ENCODE measurements around the gene KBTBD2. TPM values are rescaled to one million over a fixed set of nuclear protein-coding genes. Genes with fewer than 3 reads are reported as not detected.

The KBTBD2 gene
- total and polyA plus RNA-seq, 2 of the 4 experiments (the other 2 are of a cell fraction): 13.2 to 32.3 TPM

DNA sequence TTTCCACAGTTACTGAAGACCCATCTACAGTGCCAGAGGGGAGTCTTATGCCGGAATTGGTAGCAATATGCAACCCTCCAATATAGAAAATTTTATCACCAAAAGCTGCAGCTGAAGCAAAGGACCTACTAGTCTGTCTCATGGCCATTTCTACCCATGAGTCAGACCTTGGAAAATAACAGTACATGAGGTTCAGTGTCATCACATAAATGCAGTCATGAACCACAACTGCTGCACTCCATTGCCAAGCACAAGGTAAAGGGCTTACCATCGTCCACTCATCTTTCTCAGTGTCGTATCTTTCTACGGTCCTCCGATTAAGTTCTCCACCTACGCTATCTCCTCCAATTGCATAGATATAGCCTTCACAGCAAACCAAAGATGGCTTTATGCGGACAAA, 21.8 kb downstream of the KBTBD2 start:
- in situ Hi-C loops (cut with MboI; ENCODE audit: low sequenced_read_pairs): no loop called here
- 95% methylated on average over 4 of the region's 7 CpGs; no CpG with 5 or more reads in 1 of the 2 experiments for WGBS, 2 experiments (ENCODE audit: extremely low coverage in 2 of 2, insufficient read length in 1 of 2)
- Histone ChIP-seq H3K4me2 (ENCODE audit: low read depth, low read length) (no peak overlapping the region), H2BK5ac (ENCODE audit: low read depth, low read length, poor library complexity, severe bottlenecking) (no peak overlapping the region), H3K4ac (ENCODE audit: low read depth, low read length) (no peak overlapping the region), H4K20me1 (ENCODE audit: insufficient read depth, low read length) (peaks cover 28% of the 10 kb centered on the region; the same call in 1 of the 2 replicates), H3K79me1 (ENCODE audit: low read depth in 1 of 2, low read length in 2 of 2) (peaks cover 38 to 57% of the 10 kb centered on the region in 2 experiments), H3K4me1 (ENCODE audit: control insufficient read depth, insufficient read depth, low read length) (peaks cover 3% of the 10 kb centered on the region; the same call in 1 of the 2 replicates), H4K91ac (ENCODE audit: insufficient read depth, low read depth, low read length) (no peak overlapping the region), H2AFZ (replicated peaks; ENCODE audit: low read length, poor library complexity) (no peak overlapping the region), H3K27ac (ENCODE audit: insufficient read depth, low read length) (no peak overlapping the region), H3K9me3 (ENCODE audit: control insufficient read depth, insufficient read depth, low read length) (no peaks in the 10 kb centered on the region), H3K9me1 (ENCODE audit: insufficient read depth, low read length) (peaks cover 15% of the 10 kb centered on the region), H3K23ac (ENCODE audit: low read depth, low read length) (no peak overlapping the region; the same call in 1 of the 2 replicates), H2BK20ac (ENCODE audit: low read depth, low read length) (no peak overlapping the region), H3K14ac (replicated peaks; ENCODE audit: low read depth, low read length) (no peak overlapping the region), H3K4me3 (ENCODE audit: insufficient read depth, low read depth, low read length) (no peak overlapping the region), H3K36me3 (ENCODE audit: control insufficient read depth, insufficient read depth, low read length) (peaks cover 32% of the 10 kb centered on the region), H3K27me3 (ENCODE audit: control insufficient read depth, insufficient read depth, low read length) (no peaks in the 10 kb centered on the region), H2AK9ac (replicated peaks; ENCODE audit: low read depth, low read length, poor library complexity) (no peak overlapping the region), H3K56ac (ENCODE audit: extremely low read depth, insufficient read depth, low read length) (no peak overlapping the region), H4K5ac (ENCODE audit: low read depth, low read length) (no peak overlapping the region), H2BK15ac (ENCODE audit: low read depth, low read length) (no peak overlapping the region), H2AK5ac (ENCODE audit: low read depth, low read length) (no peak overlapping the region), H2BK120ac (ENCODE audit: low read depth, low read length) (no peak overlapping the region), H3K9ac (ENCODE audit: low read depth, low read length) (no peak overlapping the region), H4K8ac (ENCODE audit: low read depth in 2 of 2, low read length in 2 of 2) (no peak overlapping the region), H3K18ac (ENCODE audit: low read depth, low read length) (no peak overlapping the region)
- POLR2A ChIA-PET (ENCODE audit: unreplicated experiment): no interaction called here
- DNase-seq (peak; percentile 35), ATAC-seq (ENCODE audit: low read depth) (no peak)
- CTCF ChIA-PET: no interaction called here
- intact Hi-C loops (cut with micrococcal nuclease): no loop called here
- no TSS peak for BruUV-seq (replicated peaks)
- dilution Hi-C loops (cut with HindIII; ENCODE audit: low sequenced_read_pairs, unreplicated experiment): no loop called here
- TF ChIP-seq RAD21 (IDR thresholded peaks at IDR 0.05; ENCODE audit: low read length): no peak
